Measurements from ENCODE around the gene ASMT.
"Not testable (repeated sequence)": the region's sequence is repeated elsewhere in the genome, so short reads cannot be mapped to it uniquely, and the experiment has no call there.

The ASMT gene

GRCh38 chrX:1597345-1598020 lies 17.4 kb upstream of the ASMT start:
- DNase-seq (ENCODE audit: low spot score): no peak

- DNase-seq (ENCODE audit: low spot score): no peak
Observed at GRCh38 chrX:1598021-1598875, 16.6 kb upstream of the ASMT start.

- DNase-seq (ENCODE audit: low spot score): no peak
Observed at GRCh38 chrX:1598876-1599790, 15.7 kb upstream of the ASMT start.

- no peak for DNase-seq (ENCODE audit: low spot score)
Observed at GRCh38 chrX:1599791-1600405, 15.0 kb upstream of the ASMT start.

GRCh38 chrX:1600406-1601050 lies 14.3 kb upstream of the ASMT start:
- no peak for DNase-seq (ENCODE audit: low spot score)

- no peak for DNase-seq (ENCODE audit: low spot score)
Observed at GRCh38 chrX:1601051-1601767, 13.7 kb upstream of the ASMT start.

- DNase-seq (ENCODE audit: low spot score): no peak
Observed at GRCh38 chrX:1601768-1602085, 13.1 kb upstream of the ASMT start.

- no peak for DNase-seq (ENCODE audit: low spot score)
Observed at GRCh38 chrX:1602299-1602698, 12.6 kb upstream of the ASMT start.

- no peak for DNase-seq (ENCODE audit: low spot score)
Observed at GRCh38 chrX:1606496-1606895, 8.4 kb upstream of the ASMT start.

GRCh38 chrX:1609311-1609710 lies 5.5 kb upstream of the ASMT start:
- no peak for DNase-seq (ENCODE audit: low spot score)

GRCh38 chrX:1609762-1610161 lies 5.1 kb upstream of the ASMT start:
- DNase-seq (ENCODE audit: low spot score): no peak

- DNase-seq (ENCODE audit: low spot score): no peak
Observed at GRCh38 chrX:1610166-1610565, 4.7 kb upstream of the ASMT start.

- DNase-seq (ENCODE audit: low spot score): no peak
Observed at GRCh38 chrX:1610736-1611135, 4.1 kb upstream of the ASMT start.

- no peak for DNase-seq (ENCODE audit: low spot score)
Observed at GRCh38 chrX:1612641-1613286, 2.1 kb upstream of the ASMT start.

- no peak for DNase-seq (ENCODE audit: low spot score)
Observed at GRCh38 chrX:1618689-1619088, 3.8 kb downstream of the ASMT start.

- DNase-seq (ENCODE audit: low spot score): no peak
Observed at GRCh38 chrX:1623691-1624090, 8.8 kb downstream of the ASMT start.

GRCh38 chrX:1624158-1624860 lies 9.4 kb downstream of the ASMT start:
- not testable (repeated sequence) for DNase-seq (ENCODE audit: low spot score)

GRCh38 chrX:1624861-1625215 lies 10.0 kb downstream of the ASMT start:
- not testable (repeated sequence) for DNase-seq (ENCODE audit: low spot score)

- DNase-seq (ENCODE audit: low spot score): no peak
Observed at GRCh38 chrX:1629244-1629643, 14.4 kb downstream of the ASMT start.

- DNase-seq (ENCODE audit: low spot score): no peak
Observed at GRCh38 chrX:1646009-1646408, 31.1 kb downstream of the ASMT start.

All from SK-N-DZ (cell line).